Measurements from ENCODE around the gene NHSL2.
"Not testable (repeated sequence)": the region's sequence is repeated elsewhere in the genome, so short reads cannot be mapped to it uniquely, and the experiment has no call there.

Gene NHSL2

GRCh38 chrX:72133851-72134546 lies 223.4 kb downstream of the NHSL2 start:
- DNase-seq = no peak

GRCh38 chrX:72137846-72138495 lies 227.3 kb downstream of the NHSL2 start:
- DNase-seq = no peak

GRCh38 chrX:72139538-72139937 lies 228.9 kb downstream of the NHSL2 start:
- DNase-seq = no peak

GRCh38 chrX:72141372-72142004 lies 230.8 kb downstream of the NHSL2 start:
- no peak for DNase-seq

- no peak for DNase-seq
These were observed 231.6 kb downstream of the NHSL2 start for GRCh38 chrX:72142094-72142793.

GRCh38 chrX:72142794-72143608 lies 232.4 kb downstream of the NHSL2 start:
- no peak for DNase-seq

GRCh38 chrX:72143609-72143907 lies 232.9 kb downstream of the NHSL2 start:
- DNase-seq = no peak

DNA sequence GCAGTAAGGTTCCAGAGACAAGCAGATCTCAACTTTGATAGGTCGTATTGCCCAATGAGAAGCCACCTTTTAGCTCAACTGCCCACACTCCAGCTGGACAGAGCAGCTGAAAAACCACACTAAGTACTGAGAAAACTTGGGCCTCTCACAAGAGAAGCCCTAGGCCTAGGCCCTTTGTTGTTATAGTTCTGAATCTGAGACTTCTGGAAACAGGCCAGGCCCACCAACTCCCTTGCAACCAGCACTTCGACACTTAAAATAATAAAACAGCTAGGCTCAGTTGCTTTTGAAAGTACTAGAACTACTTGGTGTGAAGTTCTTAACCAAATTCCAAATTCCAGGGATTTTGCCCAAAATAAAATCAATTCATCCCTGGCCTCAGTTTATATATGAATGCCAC lies 234.5 kb downstream of the NHSL2 start:
- DNase-seq = no peak

- DNase-seq = no peak
These were observed 235.9 kb downstream of the NHSL2 start for GRCh38 chrX:72146527-72146926.

GRCh38 chrX:72158773-72159172 lies 248.1 kb downstream of the NHSL2 start:
- DNase-seq = no peak

- no peak for DNase-seq
These were observed 249.1 kb downstream of the NHSL2 start for GRCh38 chrX:72159769-72160168.

DNA sequence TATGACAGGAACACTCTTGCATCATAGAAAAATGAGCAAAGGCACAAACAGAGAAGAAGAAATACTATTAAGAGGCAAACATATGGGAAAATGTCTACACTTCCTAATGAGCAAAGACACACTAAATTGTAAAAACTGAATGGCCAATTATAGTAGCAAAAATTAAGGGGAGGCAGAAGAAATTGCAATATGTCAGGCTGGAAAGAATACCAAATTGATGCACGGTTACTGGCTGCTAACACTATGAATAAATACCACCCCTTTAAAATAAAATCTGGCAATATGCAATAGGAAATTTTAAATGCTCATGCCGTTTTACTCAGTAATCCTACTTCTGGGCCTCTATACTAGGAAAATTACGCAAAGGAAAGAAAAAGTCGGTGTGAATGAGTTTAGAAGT lies 254.9 kb downstream of the NHSL2 start:
- DNase-seq = no peak

DNA sequence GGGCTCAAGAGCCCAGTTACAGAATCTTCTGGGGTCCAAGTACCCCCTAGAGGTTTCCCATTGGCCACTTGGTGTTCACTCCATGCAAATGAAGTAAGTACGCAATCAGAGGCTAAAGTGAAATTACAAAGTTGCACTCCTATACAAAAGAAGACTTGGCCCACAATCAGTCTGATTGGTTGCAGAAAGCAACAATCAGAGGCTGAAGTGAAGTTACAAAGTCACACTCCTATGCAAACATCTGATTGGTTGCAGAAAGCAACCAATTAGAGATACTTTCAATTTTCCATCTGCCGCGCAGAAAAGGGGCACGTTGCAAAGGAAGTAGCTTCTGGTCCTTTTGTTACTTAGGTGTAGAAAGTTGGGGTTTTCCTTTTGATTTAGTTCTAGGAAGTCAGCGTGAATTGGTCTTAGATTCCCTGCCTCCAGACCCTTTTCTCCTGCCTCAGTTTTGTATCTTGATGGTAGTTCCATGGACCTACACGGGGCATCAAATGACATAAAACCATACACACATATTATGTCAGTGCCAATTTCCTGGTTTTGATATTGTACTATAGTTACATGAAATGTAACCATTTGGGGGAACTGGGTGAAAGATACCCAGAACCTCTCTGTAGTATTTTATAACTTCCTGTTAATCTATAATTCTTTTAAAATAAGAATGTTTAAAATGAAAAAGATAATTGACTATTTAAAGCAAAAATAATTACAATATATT lies 258.5 kb downstream of the NHSL2 start:
- peak; percentile 77 for DNase-seq

GRCh38 chrX:72176289-72176688 lies 265.6 kb downstream of the NHSL2 start:
- DNase-seq = not testable (repeated sequence)

DNA sequence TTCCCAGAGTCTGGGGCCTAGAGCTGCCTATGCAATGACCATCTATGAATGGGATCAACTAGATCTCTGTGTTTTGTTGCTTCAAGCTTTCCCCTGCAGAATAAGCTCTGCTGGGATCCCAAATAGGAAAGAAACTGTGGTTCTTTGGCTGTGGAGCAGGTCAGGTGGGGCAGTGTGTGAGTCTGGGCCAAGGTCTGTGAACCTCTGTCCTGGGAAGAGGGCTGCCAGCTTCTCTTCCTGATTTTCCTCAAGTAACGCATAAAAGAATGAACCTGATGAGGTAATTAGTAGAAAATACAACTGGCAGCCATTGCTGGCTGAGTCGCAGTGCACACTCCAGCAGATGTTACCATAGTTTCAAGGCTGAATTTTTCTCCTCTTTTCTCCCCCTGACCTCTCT lies 266.3 kb downstream of the NHSL2 start:
- DNase-seq = no peak

DNA sequence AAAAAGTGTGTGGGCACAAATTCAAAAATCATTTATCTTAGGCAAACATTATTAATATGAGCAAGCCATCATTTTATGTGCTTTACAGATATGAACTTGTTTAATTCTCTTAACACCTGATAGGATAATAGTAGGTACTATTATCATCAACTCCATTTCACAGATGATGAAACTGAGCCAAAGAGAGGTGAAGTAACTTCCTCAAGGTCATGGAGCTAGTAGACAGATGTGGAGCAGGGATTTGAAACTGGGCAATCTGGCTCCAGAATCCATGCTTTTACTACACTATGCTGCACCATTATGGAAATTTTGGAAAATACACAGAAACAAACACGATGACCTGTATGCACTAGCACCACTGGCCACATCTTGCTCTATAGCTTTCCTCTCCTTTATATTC lies 269.9 kb downstream of the NHSL2 start:
- DNase-seq = no peak

DNA sequence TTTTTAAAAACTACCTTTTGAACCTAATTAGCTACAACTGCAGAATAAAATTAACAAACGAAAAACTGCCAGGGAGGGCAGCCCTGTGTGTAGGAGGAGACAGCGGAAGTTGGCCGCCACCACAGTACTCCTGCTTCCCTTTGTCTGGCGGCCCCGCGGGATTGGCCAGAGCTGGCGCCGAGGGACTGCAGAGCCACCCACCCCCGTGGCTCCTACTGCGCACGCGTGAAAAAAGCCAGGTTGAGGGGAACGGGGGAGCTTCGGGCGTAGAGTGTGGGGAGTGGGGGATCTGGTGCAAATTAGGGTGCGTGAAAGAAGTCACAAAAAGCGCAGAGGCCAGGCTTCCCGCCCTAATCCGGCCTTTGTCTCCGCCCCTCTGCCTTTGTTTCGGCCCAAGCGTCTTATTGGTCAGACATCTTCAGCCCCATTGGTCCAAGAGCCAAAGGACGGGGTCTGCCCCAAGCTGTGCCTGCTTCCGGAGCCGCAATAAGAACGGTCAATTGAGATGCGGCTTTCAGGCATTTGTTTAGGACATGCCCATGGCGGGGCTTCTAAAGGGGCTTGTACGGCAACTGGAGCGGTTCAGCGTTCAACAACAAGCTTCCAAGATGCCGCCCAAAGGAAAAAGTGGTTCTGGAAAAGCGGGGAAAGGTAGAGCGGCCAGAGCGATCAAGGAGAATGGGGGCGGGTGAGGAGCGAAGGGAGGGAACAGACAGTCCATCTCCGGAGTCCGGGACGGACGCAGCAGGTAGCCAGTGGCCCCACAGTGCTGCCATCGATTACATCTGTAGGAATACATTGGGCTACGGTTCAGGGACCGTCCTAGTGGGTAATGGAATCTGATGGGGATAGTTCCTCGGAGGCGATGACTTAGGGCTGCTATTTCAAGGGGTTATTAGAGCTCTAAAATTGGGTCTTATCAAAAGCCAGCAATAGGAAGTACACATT lies 270.8 kb downstream of the NHSL2 start, which contains the start of gene PIN4:
Gene PIN4 (plus strand): TSS at position 580 of the 948 bp plus-strand sequence. CDS start 29 bp downstream, at position 609.
- peak; percentile 89 for DNase-seq

- no peak for DNase-seq
These were observed 272.3 kb downstream of the NHSL2 start for GRCh38 chrX:72182924-72183323.

- DNase-seq = no peak
These were observed 291.3 kb downstream of the NHSL2 start for GRCh38 chrX:72201836-72202536.

All from CD4-positive, alpha-beta T cell treated with Interleukin-12 subunit alpha and Interleukin-12 subunit beta, for 1 hour (primary cell).